GM18873 (cell line): Measurements from ENCODE around the gene TUBGCP6.
"Not testable (repeated sequence)": the region's sequence is repeated elsewhere in the genome, so short reads cannot be mapped to it uniquely, and the experiment has no call there.

Source experiments
- ATAC-seq: cut with Tn5 transposase; IDR thresholded peaks from one replicate; pipeline ENCODE4 v1.9.1; 2021; ENCODE audit warnings: mild to moderate bottlenecking, moderate library complexity, moderate number of reproducible peaks; ENCODE audit not compliant: unreplicated experiment, low FRiP score

TUBGCP6 gene

DNA sequence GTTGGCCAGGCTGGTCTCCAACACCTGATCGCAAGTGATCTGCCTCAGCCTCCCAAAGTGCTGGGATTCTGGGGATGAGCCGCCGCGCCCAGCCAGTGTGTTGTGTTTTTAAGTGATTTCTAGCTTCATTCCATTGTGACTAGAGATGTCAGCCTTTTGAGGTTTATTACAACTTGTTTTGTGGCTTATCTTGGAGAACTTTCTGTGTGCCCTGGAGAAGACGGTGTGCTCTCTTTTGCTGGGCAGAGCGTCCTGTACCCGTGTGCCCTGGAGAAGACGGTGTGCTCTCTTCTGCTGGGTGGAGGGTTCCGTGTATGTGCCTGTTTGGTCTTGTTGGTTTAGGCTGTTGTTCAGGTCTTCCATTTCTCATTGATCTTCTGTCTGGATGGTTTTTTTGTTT, 31.6 kb downstream of the TUBGCP6 start:
- ATAC-seq: no peak

DNA sequence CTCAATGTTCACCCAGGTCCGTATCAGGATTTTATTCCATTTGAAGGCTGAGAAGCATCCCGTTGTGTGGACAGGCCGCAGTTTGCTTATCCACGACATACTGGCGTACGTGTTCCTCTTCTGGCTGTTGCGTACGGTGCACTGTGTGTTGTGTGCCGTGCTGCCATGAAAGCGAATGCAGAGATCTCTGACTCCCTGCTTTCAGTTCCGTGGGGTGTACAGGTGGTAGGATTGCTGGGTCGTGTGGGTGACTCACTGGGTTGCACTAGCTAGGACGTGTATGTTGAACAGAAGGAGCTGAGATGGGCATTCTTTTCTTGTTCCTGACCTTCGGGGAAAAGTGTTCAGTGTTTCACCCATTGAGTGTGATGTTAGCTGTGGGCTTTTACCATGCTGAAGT, 33.7 kb downstream of the TUBGCP6 start:
- no peak for ATAC-seq

DNA sequence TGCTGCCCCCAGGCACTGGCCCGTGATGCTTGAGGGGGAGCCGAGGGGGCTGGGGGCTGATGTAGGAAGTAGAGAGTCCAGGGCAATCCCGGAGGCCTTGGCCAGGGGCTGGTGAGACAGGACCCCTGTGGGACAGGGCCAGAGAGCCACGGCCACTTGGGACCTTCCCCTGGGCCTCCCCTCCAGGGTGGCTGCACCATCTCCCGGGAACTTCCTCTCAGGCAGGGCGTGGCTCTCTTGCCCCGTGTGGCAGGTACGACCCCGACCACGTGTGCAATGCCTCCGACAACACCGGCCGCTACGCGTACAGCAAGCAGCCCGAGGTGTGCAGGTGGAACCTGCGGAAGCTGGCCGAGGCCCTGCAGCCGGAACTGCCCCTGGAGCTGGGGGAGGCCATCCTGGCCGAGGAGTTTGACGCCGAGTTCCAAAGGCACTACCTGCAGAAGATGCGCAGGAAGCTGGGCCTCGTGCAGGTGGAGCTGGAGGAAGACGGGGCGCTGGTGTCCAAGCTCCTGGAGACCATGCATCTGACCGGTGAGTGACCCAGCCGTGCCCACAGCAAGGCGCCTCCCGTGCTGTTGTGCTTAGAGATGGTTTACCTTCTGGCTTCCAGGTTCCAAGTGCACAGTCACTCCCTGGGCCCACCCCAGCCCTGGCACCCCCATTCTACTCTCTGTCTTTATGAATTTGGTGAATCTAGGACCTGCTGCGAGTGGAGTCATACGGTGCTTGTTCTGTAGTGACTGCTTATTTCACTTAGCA, 34.3 kb downstream of the TUBGCP6 start:
- no peak for ATAC-seq

DNA sequence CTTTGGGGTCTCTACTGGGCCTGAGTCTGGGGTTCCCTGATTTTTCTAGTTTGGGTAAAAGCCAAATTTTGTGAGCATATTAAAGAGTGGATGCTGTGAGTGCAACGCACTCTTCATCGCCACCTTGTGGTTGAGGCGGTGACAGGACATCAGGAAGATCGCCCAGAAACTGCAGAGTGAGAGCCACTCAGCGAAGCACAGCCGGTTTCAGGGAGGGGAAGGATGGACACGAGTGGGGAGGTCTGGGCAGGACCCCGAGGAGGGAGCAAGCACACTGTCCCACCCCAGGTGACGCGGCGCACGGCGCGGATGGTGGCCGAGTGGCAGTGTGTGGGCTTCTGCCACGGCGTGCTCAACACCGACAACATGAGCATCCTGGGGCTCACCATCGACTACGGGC, 34.9 kb downstream of the TUBGCP6 start:
- no peak for ATAC-seq

DNA sequence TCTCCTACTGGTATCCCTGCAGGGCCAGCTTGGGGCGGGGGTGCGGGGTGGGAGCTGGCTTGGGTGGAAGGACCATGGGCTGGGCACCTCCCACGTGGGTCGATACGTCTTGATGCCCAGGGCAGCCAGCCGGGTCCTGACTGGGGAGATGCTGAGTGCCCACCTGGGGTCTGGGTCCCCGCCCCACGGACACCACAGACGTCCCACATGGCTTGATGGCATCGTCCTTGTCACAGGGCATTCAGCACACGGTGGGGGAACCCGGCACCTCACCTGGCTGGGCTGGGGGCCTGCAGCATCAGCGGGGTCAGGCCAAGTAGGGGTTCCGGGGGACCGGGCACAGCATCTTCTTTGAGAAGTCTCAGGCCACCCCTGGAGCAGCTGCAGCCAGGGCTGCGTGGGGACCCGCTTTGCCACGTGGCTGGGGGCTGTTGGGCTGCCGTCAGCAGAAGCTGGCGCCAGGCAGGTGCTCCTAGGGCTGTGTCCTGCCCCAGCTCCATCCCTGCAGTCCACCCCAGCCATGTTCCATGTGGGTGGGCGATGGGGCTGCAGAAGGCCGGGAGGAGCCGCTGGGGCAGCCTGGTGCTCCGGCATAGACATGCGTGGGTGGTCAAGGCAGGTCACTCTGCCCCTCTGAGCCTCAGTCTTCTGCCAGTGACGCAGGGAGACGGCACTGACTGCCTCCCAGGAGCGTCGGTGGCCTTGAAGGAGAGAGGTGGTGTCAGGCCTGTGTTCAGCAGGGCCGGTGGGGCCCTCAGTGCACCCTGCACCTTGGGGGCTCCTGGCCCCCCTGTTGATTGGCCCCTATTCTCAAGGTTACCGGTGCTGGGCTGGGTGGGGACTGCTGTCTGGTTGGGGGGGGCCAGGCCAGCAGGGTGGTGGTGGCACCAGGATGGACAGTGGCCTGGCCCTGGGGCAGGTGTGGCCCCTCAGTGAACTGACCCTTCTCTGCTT, 35.6 kb downstream of the TUBGCP6 start:
- no peak for ATAC-seq

DNA sequence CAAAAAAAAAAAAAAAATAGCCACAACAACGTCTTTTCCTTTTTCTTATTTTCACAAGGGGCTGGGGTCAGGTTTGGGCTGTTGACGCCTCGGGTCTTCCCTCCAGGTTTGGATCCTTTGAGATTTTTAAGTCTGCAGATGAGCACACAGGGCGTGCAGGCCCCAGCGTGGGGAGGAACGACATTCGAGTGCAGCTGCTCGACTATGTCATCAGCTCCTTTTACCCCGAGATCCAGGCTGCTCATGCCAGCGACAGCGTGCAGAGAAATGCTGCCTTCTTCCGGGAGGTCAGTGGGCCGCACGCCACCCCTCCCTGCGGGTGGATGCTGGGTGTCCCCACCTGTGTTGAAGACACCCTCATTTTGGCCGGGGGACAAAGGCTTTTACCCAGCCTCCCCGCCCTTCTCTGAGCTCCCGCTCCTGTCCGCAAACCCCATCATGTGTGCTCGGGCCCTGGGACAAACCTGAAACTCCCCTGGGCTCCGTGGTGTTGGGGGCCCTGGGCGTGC, 36.3 kb downstream of the TUBGCP6 start:
- no peak for ATAC-seq

DNA sequence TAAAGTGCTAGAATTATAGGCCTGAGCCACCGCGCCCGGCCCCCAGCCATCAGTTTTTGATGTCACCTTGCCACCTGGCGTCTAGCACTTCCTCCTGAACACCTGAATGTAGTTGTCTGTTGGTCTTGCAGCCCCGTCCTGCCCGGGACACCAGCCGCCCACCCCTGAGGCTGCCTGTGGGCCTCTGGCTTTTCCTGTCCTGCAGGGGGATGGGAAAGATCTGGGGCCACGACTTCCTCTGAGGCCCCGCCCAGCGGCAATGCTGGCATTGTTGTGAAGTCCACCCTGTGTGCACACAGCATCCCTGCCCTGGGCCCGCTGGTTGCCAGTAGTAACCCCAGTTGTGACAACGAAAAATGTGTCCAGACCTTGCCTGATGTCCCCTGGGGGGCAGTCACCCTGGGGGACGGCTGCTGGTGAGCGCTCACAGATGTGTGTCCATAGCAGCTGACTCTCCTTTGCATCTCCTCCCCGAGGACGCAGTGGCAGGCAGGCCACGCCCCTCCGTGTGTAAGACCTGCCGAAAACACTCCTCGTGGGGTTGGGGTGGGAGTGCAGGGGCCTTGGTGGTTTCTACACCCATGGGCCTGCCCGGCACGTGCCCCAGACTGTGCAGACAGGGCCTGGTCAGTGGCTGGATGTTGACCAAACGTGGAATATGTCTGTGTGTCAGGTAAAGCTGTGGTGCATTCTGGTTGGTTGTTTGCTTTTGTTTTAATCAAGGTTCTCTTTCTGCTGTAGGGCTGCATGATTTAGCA, 37.3 kb downstream of the TUBGCP6 start:
- no peak for ATAC-seq

DNA sequence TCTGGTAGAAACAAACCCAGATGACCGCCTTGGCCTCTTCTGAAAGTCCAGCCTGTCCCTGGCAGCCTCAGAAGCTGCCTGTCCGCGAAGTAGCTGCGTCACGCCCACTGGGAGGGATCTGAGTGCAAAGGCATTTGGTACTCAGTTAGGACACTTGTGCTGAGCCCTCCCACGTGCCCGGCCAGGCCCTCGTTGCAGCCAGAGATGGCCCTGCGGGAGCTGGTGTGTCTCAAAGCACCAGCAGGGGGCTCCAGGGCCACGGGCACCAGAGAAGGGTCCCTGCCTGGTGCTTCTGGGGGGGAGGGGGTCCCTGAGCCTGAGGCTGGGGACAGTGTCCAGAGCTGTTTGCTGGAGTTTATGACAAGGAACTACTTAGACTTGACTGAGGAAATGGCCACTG, 38.2 kb downstream of the TUBGCP6 start:
- no peak for ATAC-seq

DNA sequence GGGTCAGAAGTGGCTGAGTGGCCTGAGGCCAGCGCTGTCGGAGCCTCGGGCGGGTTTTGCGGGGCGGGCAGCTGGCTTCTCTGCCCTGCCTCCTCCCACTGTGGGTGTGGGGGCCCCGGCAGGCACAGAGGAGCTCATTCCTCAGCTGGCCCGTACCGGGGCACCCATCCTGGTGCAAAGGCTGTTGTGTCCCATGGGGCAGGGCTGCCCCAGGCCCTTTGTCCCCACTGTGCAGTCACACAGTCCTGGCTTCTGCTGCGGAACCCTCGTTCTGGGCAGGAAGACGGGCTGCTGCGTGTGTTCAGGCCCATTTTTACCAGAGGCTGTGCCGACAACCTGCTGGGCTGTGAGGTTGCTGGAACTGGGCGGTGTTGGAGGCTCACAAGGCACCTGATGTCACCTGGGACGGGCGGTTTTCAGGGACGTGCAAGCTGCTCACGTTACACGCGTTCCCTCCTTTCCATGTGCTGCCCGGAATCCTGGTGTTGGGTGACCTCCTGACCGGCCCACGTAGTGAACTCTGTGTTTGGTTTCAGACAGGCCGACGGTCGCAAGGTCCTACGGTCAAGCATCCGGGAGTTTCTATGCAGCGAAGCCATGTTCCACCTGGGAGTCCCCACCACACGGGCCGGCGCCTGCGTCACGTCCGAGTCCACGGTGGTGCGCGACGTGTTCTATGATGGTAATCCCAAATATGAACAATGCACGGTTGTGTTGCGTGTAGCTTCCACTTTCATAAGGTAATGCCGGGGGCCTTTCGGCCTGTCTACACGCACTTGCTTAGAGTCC, 38.8 kb downstream of the TUBGCP6 start:
- ATAC-seq: no peak

DNA sequence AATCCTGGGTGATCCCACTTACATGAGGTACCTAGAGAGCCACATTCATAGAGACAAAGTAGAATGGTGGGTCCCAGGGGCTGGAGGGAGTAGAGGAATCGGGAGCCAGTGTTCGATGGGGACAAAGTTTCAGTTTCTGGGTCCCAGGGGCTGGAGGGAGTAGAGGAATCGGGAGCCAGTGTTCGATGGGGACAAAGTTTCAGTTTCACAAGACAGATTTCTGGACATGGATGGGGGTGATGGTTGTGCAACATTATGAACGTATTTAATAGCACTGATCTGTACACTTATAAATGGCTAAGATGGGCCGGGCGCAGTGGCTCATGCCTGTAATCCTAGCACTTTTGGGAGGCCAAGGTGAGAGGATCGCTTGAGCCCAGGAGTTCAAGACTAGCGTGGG, 39.8 kb downstream of the TUBGCP6 start:
- not testable (repeated sequence) for ATAC-seq

DNA sequence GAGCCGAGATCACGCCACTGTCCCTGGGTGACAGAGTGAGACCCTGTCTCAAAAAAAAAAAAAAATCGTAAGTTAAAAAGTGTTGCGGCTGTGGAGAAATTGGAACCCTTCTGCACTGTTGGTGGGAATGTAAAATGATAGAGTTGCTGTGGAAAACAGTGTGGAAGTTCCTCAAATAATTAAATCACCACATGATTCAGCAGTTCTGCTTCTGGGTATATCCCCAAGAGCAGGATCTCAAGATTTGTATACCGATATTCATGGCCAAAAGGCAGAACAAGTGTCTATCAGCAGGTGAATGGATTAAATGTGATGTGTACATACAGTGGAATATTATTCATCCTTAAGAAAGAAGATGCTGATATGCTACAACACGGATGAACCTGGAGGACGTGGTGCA, 40.3 kb downstream of the TUBGCP6 start:
- no peak for ATAC-seq

DNA sequence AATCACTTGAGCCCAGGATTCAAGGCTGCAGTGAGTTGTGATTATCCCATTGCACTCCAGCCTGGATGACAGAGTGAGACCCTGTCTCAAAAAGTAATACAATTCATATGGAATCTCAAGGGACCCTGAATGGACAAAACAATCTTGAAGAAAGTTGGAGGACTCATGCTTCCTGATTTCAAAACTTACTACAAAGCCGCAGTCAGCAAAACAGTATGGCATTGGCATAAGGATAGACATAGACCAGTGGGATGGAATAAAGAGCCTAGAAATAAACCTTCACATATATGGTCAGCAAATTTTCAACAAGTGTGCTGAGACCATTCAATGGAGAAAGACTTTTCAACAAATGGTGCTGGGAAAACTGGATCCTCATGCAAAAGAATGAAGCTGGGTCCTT, 41.5 kb downstream of the TUBGCP6 start:
- ATAC-seq: no peak

DNA sequence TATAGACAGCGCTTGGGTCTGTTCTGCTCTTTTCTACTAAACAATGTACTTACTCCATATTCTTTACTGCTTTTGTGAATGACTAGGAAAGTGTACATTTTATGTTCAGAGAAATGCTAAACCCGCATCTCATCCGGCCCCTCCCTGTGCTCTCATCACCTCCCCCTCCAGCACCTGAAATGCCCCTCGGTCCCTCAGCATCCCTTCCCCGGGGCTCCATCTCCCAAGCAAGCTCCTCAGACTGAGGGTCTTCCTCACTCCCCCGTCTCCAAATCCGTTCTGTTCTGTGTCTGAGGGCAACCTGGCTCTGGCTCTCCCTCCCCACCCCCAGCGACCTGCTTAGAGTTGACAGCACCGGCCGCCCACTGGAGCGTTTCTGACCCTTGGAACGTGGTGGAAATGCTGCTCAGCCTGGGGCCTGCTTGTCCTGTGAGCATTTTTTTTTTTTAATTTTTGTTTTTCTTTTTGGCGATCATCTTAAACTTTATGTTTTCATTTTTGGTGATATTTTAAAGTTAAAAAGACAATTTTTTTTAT, 42.6 kb downstream of the TUBGCP6 start:
- no peak for ATAC-seq

DNA sequence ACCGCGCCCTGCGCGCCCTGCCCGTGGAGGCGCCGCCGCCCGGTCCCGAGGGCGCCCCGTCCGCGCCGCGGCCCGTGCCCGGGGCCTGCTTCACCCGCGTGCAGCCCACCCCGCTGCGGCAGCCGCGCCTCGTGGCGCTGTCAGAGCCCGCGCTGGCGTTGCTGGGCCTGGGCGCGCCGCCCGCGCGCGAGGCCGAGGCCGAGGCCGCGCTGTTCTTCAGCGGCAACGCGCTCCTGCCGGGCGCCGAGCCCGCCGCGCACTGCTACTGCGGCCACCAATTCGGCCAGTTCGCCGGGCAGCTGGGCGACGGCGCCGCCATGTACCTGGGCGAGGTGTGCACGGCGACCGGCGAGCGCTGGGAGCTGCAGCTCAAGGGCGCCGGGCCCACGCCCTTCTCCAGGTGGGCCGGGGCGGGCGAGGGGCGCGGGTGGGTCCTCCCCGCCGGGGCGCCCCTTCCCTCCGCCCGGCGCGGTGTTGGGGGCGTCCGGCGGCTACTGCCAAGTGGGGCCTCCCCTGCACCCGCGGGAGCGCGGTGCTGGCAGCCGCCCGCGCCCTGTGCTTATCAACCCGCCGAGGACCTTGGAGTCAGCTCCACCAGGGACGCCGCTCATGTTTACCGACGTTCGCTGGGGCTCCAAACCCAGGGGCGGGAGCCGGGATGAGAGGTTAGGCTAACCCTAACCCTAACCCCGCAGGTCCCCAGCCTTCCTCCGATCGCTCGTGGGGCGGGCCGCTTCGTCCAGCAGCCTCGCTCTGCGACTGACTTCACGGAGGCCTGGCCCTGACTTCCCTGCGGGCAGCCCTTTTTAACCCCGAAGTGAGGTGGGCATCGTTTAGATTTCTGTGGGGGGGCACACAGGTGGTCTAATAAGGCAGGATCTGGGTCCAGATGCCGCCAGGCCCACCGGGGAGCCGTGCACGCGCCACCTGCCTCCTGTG, 43.4 kb downstream of the TUBGCP6 start:
- ATAC-seq: peak; percentile 9

DNA sequence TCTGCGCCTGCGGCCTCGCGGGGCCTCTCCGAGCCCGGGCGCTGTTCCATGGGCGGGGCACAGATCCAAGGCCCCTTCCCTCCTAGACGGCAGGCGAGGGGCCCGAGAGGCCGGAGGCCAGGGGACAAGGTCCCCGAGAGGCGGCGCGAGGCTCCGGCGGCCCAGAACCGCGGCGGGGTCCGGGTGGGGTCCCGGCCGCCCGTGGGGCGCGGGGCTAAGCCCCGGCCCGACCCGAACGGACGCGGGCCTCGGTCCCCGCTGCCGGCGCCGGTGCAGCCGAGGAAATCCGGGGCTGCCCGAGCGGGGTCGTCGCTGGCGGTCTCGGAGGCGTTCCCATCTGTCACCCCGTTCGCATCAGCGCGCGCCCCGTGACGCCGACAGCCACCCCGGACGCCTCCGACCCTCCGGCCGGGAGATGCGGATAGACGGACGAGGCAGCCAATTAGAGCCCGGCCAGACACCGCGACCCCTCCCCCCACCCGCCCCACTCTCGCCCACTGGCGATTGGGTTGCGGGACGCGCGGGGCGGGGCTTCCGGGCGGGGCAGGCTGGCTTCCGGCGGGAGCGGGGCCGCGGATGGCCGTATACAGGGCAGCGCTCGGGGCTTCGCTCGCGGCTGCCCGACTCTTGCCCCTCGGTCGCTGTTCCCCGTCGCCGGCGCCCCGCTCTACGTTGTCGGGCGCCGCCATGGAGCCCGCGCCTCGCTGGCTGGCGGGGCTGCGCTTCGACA, 44.2 kb downstream of the TUBGCP6 start, which contains the start of gene SELENOO:
TSS of gene SELENOO (plus strand) at position 551 of the 730 bp plus-strand sequence. CDS start at position 577, 26 bp downstream.
- peak; percentile 50 for ATAC-seq

DNA sequence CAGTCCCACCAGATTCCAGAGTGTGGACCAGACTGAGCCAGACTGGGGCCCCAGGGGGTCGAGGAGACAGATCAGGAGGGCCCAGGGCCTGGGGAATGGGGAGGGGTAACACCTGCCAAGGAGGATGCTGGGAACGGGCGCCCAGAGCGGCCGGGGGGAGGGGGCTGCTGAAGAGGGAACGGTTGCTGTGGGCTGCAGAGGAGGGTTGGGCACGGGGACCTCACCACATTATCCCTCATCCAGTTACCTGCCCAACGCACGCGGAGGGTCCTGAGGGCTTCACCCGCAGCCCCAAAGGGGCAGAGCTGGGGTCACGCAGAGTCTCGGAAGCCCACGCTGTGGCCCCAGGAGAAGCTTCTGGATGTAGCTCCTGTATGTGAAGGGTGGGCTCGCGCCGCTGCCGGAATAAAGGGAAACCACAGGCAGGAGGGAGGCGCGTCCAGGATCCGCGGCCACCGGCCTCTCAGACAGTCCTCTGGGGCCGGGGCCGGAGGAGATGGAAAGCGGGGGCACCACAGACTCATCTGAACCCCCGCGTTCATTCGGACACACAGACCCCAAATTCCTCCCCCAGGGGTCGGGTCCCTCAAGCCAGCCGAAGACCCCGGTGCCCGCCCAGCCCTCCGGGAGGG, 44.9 kb downstream of the TUBGCP6 start:
- no peak for ATAC-seq

DNA sequence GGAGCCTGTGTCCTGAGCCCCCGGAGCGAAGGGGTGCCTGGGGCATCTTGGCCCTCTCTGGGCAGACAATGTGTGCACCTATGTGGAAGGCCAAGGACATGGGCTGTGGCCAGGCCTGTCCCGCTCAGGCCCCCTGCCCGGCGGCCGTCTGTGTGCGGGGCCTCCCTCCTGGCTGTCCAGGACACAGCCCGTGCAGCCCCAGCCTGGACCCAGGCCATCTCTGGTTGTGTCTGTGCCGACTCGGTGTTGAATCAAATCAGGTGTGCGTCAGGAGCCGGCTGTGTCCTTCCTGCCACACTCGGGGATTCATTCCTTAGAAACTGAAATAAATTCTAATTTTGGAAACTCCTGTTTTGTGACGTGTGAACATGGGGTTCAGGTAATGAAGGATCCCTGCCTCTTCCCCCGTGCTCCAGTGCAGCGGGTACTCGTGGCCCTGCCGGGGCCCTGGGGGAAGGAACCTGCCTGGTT, 45.5 kb downstream of the TUBGCP6 start:
- no peak for ATAC-seq
